ENCODE data around the gene ULBP3. TPM values are rescaled to one million over a fixed set of nuclear protein-coding genes. Genes with fewer than 3 reads are reported as not detected.
"Not testable (repeated sequence)": the region's sequence is repeated elsewhere in the genome, so short reads cannot be mapped to it uniquely, and the experiment has no call there.

ULBP3 gene
- polyA plus RNA-seq, 1 donor, result 1.8 TPM

GRCh38 chr6:150078788-150079187 is 9.9 kb upstream of the ULBP3 start:
- no peak for DNase-seq
- no peaks in the 10 kb centered on the region for H3K27me3 ChIP-seq (ENCODE audit: control insufficient read depth, insufficient read depth, low read length)
- H3K9me3 ChIP-seq (ENCODE audit: control insufficient read depth, low read depth, low read length), result no peaks in the 10 kb centered on the region
- no peaks in the 10 kb centered on the region for H3K4me1 ChIP-seq (ENCODE audit: control insufficient read depth, insufficient read depth, low read length)
- WGBS (ENCODE audit: insufficient coverage, low lambda C conversion rate), result 60% methylated on average over 1 of the region's 2 CpGs
- H3K27ac ChIP-seq (ENCODE audit: low read length), result no peak overlapping the region
- H3K36me3 ChIP-seq (ENCODE audit: control insufficient read depth, insufficient read depth, low read length), result no peaks in the 10 kb centered on the region
- H3K4me3 ChIP-seq (ENCODE audit: low read length), result no peak overlapping the region

DNA sequence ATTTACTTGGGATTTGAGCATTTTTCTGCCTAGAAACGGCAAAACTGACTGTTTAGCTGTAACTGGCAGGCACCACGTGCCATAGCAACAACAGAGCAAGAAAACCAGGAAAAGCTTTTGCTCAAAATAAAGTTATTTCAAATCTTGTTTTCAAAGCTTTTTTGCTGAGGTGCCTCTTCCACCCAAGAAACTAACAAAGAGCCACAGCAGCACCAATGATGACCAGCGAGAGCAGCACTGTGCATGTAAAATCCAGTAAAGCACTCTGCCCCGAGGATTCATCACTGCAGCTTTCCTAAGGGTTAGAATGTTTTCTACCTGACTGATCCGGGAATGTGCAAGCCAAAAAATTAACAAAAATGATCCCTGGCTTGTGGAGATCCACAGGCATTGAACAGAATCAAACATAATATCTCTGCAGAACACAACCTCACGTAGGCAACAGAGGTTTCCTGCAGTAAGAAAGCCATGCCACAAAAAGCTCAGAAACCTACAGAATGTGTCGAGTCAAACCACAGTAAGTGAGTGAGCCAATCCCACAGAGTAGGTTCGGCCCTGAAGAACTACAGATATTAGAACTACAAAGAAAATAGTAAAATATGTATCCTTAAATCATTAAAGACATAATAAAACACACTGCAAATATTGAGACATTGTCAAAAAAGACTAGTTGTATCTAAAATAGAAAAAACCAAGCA is 7.4 kb upstream of the ULBP3 start:
- H3K4me1 ChIP-seq (ENCODE audit: control insufficient read depth, insufficient read depth, low read length), result no peaks in the 10 kb centered on the region
- H3K36me3 ChIP-seq (ENCODE audit: control insufficient read depth, insufficient read depth, low read length), result no peaks in the 10 kb centered on the region
- no peak for DNase-seq
- H3K27ac ChIP-seq (ENCODE audit: low read length), result no peak overlapping the region
- no peaks in the 10 kb centered on the region for H3K27me3 ChIP-seq (ENCODE audit: control insufficient read depth, insufficient read depth, low read length)
- 67% methylated on average over 1 of the region's 8 CpGs for WGBS (ENCODE audit: insufficient coverage, low lambda C conversion rate)
- H3K4me3 ChIP-seq (ENCODE audit: low read length), result no peak overlapping the region
- no peaks in the 10 kb centered on the region for H3K9me3 ChIP-seq (ENCODE audit: control insufficient read depth, low read depth, low read length)

DNA sequence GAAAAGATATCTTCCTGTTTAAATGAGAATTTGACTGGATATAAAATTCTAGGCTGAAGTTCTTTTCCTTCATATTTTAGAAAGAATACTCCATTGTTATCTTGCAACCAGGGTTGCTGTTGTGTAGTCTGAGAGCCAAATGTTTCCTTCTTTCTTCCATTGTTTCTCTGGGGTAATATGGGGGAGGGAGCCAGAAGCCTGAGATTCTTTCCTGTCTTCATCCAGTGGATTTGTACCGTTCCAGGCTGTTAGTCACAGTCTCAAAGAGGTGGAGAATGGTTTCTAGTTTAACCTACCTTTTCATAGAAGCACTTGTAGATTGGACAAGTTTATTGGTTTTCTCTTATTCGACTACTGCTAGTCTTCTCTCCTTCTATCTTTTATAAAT is 6.1 kb upstream of the ULBP3 start:
- WGBS (ENCODE audit: insufficient coverage, low lambda C conversion rate), result 86% methylated on average over 1 of the region's 2 CpGs
- Histone ChIP-seq H3K4me1 (ENCODE audit: control insufficient read depth, insufficient read depth, low read length) (no peaks in the 10 kb centered on the region), H3K4me3 (ENCODE audit: low read length) (no peak overlapping the region), H3K9me3 (ENCODE audit: control insufficient read depth, low read depth, low read length) (no peaks in the 10 kb centered on the region), H3K36me3 (ENCODE audit: control insufficient read depth, insufficient read depth, low read length) (no peaks in the 10 kb centered on the region), H3K27me3 (ENCODE audit: control insufficient read depth, insufficient read depth, low read length) (no peaks in the 10 kb centered on the region), H3K27ac (ENCODE audit: low read length) (no peak overlapping the region)
- DNase-seq, result no peak

- no CpG with 5 or more reads among the region's 4 CpGs for WGBS (ENCODE audit: insufficient coverage, low lambda C conversion rate)
- H3K36me3 ChIP-seq (ENCODE audit: control insufficient read depth, insufficient read depth, low read length); H3K4me3 ChIP-seq (ENCODE audit: low read length): not testable (repeated sequence)
Observed at GRCh38 chr6:150074396-150075033, 5.6 kb upstream of the ULBP3 start.

GRCh38 chr6:150072201-150072600 is 3.3 kb upstream of the ULBP3 start:
- H3K27me3 ChIP-seq (ENCODE audit: control insufficient read depth, insufficient read depth, low read length), result peaks cover 2% of the 10 kb centered on the region
- no peak overlapping the region for H3K4me3 ChIP-seq (ENCODE audit: low read length)
- 80% methylated on average over 1 of the region's 8 CpGs for WGBS (ENCODE audit: insufficient coverage, low lambda C conversion rate)
- no peak overlapping the region for H3K27ac ChIP-seq (ENCODE audit: low read length)
- peak; percentile 66 to 81 for DNase-seq
- H3K9me3 ChIP-seq (ENCODE audit: control insufficient read depth, low read depth, low read length), result no peaks in the 10 kb centered on the region
- peaks cover 9% of the 10 kb centered on the region for H3K4me1 ChIP-seq (ENCODE audit: control insufficient read depth, insufficient read depth, low read length)
- H3K36me3 ChIP-seq (ENCODE audit: control insufficient read depth, insufficient read depth, low read length), result no peaks in the 10 kb centered on the region

More at GRCh38 chr6:150074396-150075033, 5.6 kb upstream of the ULBP3 start:
- not testable (repeated sequence) for H3K9me3 ChIP-seq (ENCODE audit: control insufficient read depth, low read depth, low read length); H3K27me3 ChIP-seq (ENCODE audit: control insufficient read depth, insufficient read depth, low read length); H3K4me1 ChIP-seq (ENCODE audit: control insufficient read depth, insufficient read depth, low read length); H3K27ac ChIP-seq (ENCODE audit: low read length); DNase-seq

DNA sequence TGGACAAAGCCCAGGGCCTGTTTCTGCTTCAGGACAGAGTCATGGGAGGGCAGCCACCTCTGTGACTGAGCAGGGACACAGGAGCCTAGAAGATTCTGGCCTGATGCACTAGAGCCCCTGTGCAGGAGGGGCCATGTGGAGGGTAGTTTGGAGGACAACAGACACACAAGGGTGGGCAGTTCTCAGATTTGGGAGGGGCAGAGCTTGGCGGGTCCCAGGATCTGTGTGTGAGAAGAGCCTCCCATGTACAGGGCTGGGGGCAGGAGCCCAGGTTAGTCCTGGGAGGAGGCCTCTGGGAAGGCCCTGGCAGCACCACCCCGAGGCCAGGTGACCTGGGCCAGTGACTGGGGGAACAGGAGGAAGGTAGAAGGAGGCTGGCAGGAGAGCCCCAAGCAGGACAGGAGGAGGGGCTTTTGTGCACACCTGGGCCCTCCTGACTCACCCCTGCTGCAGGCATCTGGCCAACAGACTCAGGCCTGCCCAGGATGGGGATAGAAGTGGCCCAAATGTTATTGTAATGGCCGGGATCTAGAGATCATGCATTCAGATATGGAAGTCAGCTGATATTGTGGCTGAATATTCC is 1.4 kb upstream of the ULBP3 start:
- Histone ChIP-seq H3K9me3 (ENCODE audit: control insufficient read depth, low read depth, low read length) (no peaks in the 10 kb centered on the region), H3K27me3 (ENCODE audit: control insufficient read depth, insufficient read depth, low read length) (peaks cover 2% of the 10 kb centered on the region), H3K27ac (ENCODE audit: low read length) (no peak overlapping the region), H3K36me3 (ENCODE audit: control insufficient read depth, insufficient read depth, low read length) (no peaks in the 10 kb centered on the region), H3K4me1 (ENCODE audit: control insufficient read depth, insufficient read depth, low read length) (peaks cover 9% of the 10 kb centered on the region), H3K4me3 (ENCODE audit: low read length) (no peak overlapping the region)
- no peak for DNase-seq
- WGBS (ENCODE audit: insufficient coverage, low lambda C conversion rate), result no CpG with 5 or more reads among the region's 3 CpGs

DNA sequence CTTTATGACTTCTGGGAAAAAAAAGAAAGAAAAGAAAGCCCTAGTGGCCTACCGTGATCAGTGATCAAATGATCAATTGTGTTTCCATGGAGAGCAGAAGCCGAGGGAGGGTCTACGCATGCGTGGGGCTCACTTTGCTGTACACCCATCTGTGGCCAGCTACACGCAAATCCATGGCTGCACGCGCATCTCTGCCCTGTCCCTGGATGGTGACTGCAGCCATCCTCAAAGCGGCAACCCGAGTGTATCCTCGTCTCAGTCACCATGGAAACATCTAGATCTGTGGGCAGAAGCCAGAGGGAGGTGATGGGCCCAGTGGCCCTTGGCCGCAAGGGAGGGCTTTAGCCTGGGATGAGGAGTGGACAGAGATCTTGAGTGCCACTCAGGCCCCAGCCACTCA is 785 bp upstream of the ULBP3 start:
- Histone ChIP-seq H3K4me1 (ENCODE audit: control insufficient read depth, insufficient read depth, low read length) (peaks cover 9% of the 10 kb centered on the region), H3K9me3 (ENCODE audit: control insufficient read depth, low read depth, low read length) (no peaks in the 10 kb centered on the region), H3K27me3 (ENCODE audit: control insufficient read depth, insufficient read depth, low read length) (peaks cover 2% of the 10 kb centered on the region), H3K36me3 (ENCODE audit: control insufficient read depth, insufficient read depth, low read length) (no peaks in the 10 kb centered on the region), H3K4me3 (ENCODE audit: low read length) (peak overlapping the region; percentile 75), H3K27ac (ENCODE audit: low read length) (peak overlapping the region; percentile 23)
- DNase-seq, result peak in 1 of 2 donors; percentile 15
- no CpG with 5 or more reads among the region's 11 CpGs for WGBS (ENCODE audit: insufficient coverage, low lambda C conversion rate)

DNA sequence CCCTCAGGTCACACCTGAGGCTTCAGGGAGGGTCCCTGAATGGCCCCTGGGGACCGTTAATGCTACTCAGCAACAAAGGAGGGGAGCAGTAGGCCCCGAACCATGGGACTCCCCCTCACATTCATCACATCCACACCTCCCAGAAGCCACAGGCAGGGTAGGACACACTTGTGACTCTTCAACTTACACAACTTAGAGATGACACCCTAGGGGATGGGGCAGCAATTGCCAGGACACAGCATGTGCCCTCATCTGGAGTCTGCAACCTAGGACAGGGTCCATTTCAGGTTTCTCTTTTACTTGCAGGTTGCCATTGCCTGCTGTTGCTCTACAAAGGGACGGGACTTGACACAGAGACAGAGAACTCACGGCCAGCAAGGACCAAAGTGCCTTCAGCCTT is 770 bp downstream of the ULBP3 start:
- Histone ChIP-seq H3K4me1 (ENCODE audit: control insufficient read depth, insufficient read depth, low read length) (peaks cover 9% of the 10 kb centered on the region), H3K4me3 (ENCODE audit: low read length) (peak overlapping the region; percentile 75), H3K36me3 (ENCODE audit: control insufficient read depth, insufficient read depth, low read length) (no peaks in the 10 kb centered on the region), H3K27ac (ENCODE audit: low read length) (no peak overlapping the region), H3K9me3 (ENCODE audit: control insufficient read depth, low read depth, low read length) (no peaks in the 10 kb centered on the region), H3K27me3 (ENCODE audit: control insufficient read depth, insufficient read depth, low read length) (peaks cover 2% of the 10 kb centered on the region)
- no CpG with 5 or more reads among the region's 4 CpGs for WGBS (ENCODE audit: insufficient coverage, low lambda C conversion rate)
- peak; percentile 37 to 70 for DNase-seq

DNA sequence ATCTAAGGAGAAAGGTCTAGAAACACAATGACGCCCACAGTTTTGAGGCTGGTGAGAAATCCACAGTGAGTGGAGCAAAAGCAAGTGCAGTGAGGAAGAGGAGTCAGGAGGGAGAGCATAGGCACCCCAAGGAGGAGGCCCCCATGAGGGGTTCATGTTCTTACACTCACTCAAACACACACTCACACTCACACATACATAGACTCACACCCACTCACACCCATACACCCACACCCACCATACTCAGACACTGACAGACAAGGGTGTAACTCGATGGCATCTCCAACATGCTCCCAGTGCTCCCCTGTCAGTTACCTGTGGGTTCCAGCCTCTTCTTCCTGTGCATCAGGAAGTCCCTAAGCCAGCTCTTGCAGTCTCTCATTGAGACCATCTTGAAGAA is 3.8 kb downstream of the ULBP3 start:
- 100% methylated on average over 1 of the region's 2 CpGs for WGBS (ENCODE audit: insufficient coverage, low lambda C conversion rate)
- Histone ChIP-seq H3K9me3 (ENCODE audit: control insufficient read depth, low read depth, low read length) (no peaks in the 10 kb centered on the region), H3K27me3 (ENCODE audit: control insufficient read depth, insufficient read depth, low read length) (peaks cover 2% of the 10 kb centered on the region), H3K4me1 (ENCODE audit: control insufficient read depth, insufficient read depth, low read length) (peaks cover 9% of the 10 kb centered on the region), H3K27ac (ENCODE audit: low read length) (no peak overlapping the region), H3K36me3 (ENCODE audit: control insufficient read depth, insufficient read depth, low read length) (no peaks in the 10 kb centered on the region), H3K4me3 (ENCODE audit: low read length) (no peak overlapping the region)
- no peak for DNase-seq

- Histone ChIP-seq H3K27ac (ENCODE audit: low read length) (no peak overlapping the region), H3K4me3 (ENCODE audit: low read length) (no peak overlapping the region), H3K36me3 (ENCODE audit: control insufficient read depth, insufficient read depth, low read length) (no peaks in the 10 kb centered on the region), H3K9me3 (ENCODE audit: control insufficient read depth, low read depth, low read length) (no peaks in the 10 kb centered on the region), H3K4me1 (ENCODE audit: control insufficient read depth, insufficient read depth, low read length) (peaks cover 6% of the 10 kb centered on the region), H3K27me3 (ENCODE audit: control insufficient read depth, insufficient read depth, low read length) (peaks cover 2% of the 10 kb centered on the region)
- DNase-seq, result no peak
- no CpG with 5 or more reads among the region's 6 CpGs for WGBS (ENCODE audit: insufficient coverage, low lambda C conversion rate)
Observed at GRCh38 chr6:150063640-150064039, 5.3 kb downstream of the ULBP3 start.
